Measurements from ENCODE around the gene STK32C. TPM values are rescaled to one million over a fixed set of nuclear protein-coding genes. Genes with fewer than 3 reads are reported as not detected.

STK32C gene
- total RNA-seq, 1 experiment from 2014 or later: 16.5 TPM

DNA sequence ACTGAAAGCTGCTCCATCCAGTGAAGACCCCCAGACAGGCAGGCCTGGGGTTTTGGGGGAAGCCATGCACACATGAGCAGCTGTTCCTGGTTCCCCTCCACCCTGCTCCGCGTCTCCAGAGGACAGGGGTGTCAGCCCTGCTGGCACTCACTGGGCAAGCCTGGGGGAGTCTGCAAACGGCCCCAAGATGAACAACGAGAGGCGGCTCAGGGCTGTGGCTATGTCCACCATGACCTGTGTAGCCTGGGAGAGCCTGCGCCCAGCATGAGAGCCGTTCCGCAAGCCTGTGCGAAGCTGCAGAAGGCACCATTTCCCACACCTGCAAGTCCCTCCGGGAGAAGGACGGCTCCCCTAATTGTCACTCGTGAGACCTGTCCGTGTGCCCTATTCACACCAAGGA, 61.5 kb downstream of the STK32C start:
- no peaks in the 10 kb centered on the region for H3K4me1 ChIP-seq (ENCODE audit: insufficient read depth, low read length, poor library complexity, severe bottlenecking)
- intact Hi-C loops (cut with micrococcal nuclease; ENCODE audit: unreplicated experiment): no loop called here
- no peak for DNase-seq (ENCODE audit: low spot score)
- no TSS peak for BruUV-seq (replicated peaks)
- no peaks in the 10 kb centered on the region for H3K9me3 ChIP-seq (ENCODE audit: low read depth, low read length, poor library complexity, severe bottlenecking)
- no peak overlapping the region for H3K4me3 ChIP-seq (ENCODE audit: low read depth, low read length, poor library complexity, severe bottlenecking)
- POLR2A ChIA-PET (ENCODE audit: low non-redundant PET): no interaction called here
- no peak overlapping the region for H3K27ac ChIP-seq (ENCODE audit: low read depth, low read length, poor library complexity, severe bottlenecking)
- H3K36me3 ChIP-seq (ENCODE audit: insufficient read depth, low read length, poor library complexity, severe bottlenecking): no peaks in the 10 kb centered on the region
- TF ChIP-seq EZH2 (IDR thresholded peaks at IDR 0.05; ENCODE audit: borderline replicate concordance, low read depth, low read length, poor library complexity, severe bottlenecking): no peak
- TF ChIP-seq, protein P1, sequence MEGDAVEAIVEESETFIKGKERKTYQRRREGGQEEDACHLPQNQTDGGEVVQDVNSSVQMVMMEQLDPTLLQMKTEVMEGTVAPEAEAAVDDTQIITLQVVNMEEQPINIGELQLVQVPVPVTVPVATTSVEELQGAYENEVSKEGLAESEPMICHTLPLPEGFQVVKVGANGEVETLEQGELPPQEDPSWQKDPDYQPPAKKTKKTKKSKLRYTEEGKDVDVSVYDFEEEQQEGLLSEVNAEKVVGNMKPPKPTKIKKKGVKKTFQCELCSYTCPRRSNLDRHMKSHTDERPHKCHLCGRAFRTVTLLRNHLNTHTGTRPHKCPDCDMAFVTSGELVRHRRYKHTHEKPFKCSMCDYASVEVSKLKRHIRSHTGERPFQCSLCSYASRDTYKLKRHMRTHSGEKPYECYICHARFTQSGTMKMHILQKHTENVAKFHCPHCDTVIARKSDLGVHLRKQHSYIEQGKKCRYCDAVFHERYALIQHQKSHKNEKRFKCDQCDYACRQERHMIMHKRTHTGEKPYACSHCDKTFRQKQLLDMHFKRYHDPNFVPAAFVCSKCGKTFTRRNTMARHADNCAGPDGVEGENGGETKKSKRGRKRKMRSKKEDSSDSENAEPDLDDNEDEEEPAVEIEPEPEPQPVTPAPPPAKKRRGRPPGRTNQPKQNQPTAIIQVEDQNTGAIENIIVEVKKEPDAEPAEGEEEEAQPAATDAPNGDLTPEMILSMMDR (conservative IDR thresholded peaks at IDR 0.05; ENCODE audit: low read depth, low read length): no peak
- CTCF ChIA-PET: no interaction called here
- no peaks in the 10 kb centered on the region for H3K27me3 ChIP-seq (replicated peaks; ENCODE audit: insufficient read depth, low read depth, low read length, poor library complexity)

DNA sequence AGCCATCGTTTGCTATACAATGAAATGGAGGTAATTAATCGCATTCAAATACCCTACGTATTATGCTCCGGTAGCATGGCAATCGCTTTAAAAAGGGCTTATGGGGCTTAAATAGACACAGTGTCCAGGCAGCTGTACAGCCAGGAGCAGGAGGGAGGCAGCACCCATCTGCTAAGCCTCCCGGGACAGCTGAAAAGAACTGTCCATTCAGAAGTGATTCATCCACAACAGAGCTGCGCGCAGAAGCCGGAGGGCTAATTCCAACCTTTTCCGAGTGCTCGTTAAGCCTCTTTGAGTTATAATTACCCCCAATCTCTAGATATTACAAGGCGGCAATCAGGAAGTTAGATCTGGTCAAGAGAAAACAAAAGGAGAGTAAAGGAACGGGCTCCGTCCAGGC, 62.7 kb downstream of the STK32C start:
- no peaks in the 10 kb centered on the region for H3K27me3 ChIP-seq (replicated peaks; ENCODE audit: insufficient read depth, low read depth, low read length, poor library complexity)
- H3K4me3 ChIP-seq (ENCODE audit: low read depth, low read length, poor library complexity, severe bottlenecking): no peak overlapping the region
- BruUV-seq (replicated peaks): no TSS peak
- no peak for TF ChIP-seq EZH2 (IDR thresholded peaks at IDR 0.05; ENCODE audit: borderline replicate concordance, low read depth, low read length, poor library complexity, severe bottlenecking)
- TF ChIP-seq, protein P1 (conservative IDR thresholded peaks at IDR 0.05; ENCODE audit: low read depth, low read length): no peak
- H3K9me3 ChIP-seq (ENCODE audit: low read depth, low read length, poor library complexity, severe bottlenecking): no peaks in the 10 kb centered on the region
- no peak for DNase-seq (ENCODE audit: low spot score)
- H3K4me1 ChIP-seq (ENCODE audit: insufficient read depth, low read length, poor library complexity, severe bottlenecking): no peaks in the 10 kb centered on the region
- no peaks in the 10 kb centered on the region for H3K36me3 ChIP-seq (ENCODE audit: insufficient read depth, low read length, poor library complexity, severe bottlenecking)
- ChIA-PET CTCF (no interaction called here), POLR2A (ENCODE audit: low non-redundant PET) (no interaction called here)
- no peak overlapping the region for H3K27ac ChIP-seq (ENCODE audit: low read depth, low read length, poor library complexity, severe bottlenecking)
- intact Hi-C loops (cut with micrococcal nuclease; ENCODE audit: unreplicated experiment): no loop called here

DNA sequence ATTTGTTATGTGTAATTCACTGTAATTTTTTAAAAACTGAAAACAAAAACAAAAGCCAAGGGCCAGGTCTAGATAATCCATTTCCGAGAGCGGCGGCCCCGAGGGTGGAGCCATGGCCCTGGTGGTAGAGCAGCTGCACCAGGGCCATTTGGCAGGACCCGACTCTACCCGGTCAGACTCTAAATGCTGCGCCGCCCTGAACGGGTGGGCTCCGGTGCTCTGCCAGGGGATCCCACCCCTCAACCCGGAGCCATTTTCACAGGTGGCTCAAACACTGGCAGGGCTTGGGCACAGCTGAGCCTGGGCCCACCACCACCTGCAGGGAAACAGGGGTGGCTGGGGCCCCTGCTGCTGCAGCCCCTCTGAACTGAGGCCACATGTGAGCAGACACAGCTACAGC, 64.1 kb downstream of the STK32C start:
- POLR2A ChIA-PET (ENCODE audit: low non-redundant PET): no interaction called here
- Histone ChIP-seq H3K4me3 (ENCODE audit: low read depth, low read length, poor library complexity, severe bottlenecking) (no peak overlapping the region), H3K9me3 (ENCODE audit: low read depth, low read length, poor library complexity, severe bottlenecking) (no peaks in the 10 kb centered on the region), H3K27me3 (replicated peaks; ENCODE audit: insufficient read depth, low read depth, low read length, poor library complexity) (no peaks in the 10 kb centered on the region), H3K36me3 (ENCODE audit: insufficient read depth, low read length, poor library complexity, severe bottlenecking) (no peaks in the 10 kb centered on the region), H3K27ac (ENCODE audit: low read depth, low read length, poor library complexity, severe bottlenecking) (no peak overlapping the region), H3K4me1 (ENCODE audit: insufficient read depth, low read length, poor library complexity, severe bottlenecking) (no peaks in the 10 kb centered on the region)
- BruUV-seq (replicated peaks): no TSS peak
- no peak for DNase-seq (ENCODE audit: low spot score)
- CTCF ChIA-PET: no interaction called here
- intact Hi-C loops (cut with micrococcal nuclease; ENCODE audit: unreplicated experiment): no loop called here
- TF ChIP-seq EZH2 (IDR thresholded peaks at IDR 0.05; ENCODE audit: borderline replicate concordance, low read depth, low read length, poor library complexity, severe bottlenecking): no peak
- TF ChIP-seq, protein P1 (conservative IDR thresholded peaks at IDR 0.05; ENCODE audit: low read depth, low read length): no peak

Measured in A673 (cell line).